ENCODE results near the gene TMEM181. TPM values are rescaled to one million over a fixed set of nuclear protein-coding genes. Genes with fewer than 3 reads are reported as not detected.

Gene TMEM181
- total RNA-seq, 2 donors from 2014 or later = 21.2 to 21.8 TPM

DNA sequence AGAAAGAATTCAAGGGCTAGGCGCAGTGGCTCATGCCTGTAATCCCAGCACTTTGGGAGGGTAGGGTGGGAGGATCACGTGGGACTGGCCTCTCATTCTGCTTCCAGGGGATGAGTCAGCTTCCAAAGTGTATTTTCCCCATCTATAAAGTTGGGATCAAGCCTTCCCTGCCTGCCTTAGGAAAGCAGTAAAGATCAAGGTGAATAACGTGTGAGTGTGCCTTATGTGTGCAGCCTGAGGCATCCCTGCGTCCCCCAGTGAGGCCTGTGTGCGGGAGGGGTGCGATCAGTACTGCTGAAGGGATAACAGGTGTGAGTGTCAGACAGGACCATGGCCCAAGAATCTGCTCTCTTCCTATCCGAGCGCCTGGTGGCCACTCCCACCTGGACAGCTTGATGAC, 26.8 kb downstream of the TMEM181 start:
- Histone ChIP-seq H3K36me3 (ENCODE audit: control insufficient read depth, insufficient read depth, low read length) (peaks cover 76% of the 10 kb centered on the region), H3K4me1 (ENCODE audit: control insufficient read depth, insufficient read depth, low read length) (no peaks in the 10 kb centered on the region), H3K4me3 (ENCODE audit: low read length) (no peak overlapping the region), H3K27me3 (ENCODE audit: control insufficient read depth, insufficient read depth, low read length, poor library complexity, severe bottlenecking) (no peaks in the 10 kb centered on the region), H3K9ac (ENCODE audit: extremely low read depth, low read length, poor library complexity, severe bottlenecking) (no peak overlapping the region), H3K9me3 (ENCODE audit: control insufficient read depth, low read length) (peaks cover 7% of the 10 kb centered on the region), H3K27ac (ENCODE audit: low read depth, low read length) (no peak overlapping the region)
- DNase-seq = no peak
- H3K36me3 Mint-ChIP-seq (ENCODE audit: low read depth) = peaks cover 89% of the 10 kb centered on the region
- TF ChIP-seq, protein P1, sequence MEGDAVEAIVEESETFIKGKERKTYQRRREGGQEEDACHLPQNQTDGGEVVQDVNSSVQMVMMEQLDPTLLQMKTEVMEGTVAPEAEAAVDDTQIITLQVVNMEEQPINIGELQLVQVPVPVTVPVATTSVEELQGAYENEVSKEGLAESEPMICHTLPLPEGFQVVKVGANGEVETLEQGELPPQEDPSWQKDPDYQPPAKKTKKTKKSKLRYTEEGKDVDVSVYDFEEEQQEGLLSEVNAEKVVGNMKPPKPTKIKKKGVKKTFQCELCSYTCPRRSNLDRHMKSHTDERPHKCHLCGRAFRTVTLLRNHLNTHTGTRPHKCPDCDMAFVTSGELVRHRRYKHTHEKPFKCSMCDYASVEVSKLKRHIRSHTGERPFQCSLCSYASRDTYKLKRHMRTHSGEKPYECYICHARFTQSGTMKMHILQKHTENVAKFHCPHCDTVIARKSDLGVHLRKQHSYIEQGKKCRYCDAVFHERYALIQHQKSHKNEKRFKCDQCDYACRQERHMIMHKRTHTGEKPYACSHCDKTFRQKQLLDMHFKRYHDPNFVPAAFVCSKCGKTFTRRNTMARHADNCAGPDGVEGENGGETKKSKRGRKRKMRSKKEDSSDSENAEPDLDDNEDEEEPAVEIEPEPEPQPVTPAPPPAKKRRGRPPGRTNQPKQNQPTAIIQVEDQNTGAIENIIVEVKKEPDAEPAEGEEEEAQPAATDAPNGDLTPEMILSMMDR (conservative IDR thresholded peaks at IDR 0.05) = no peak
- H3K4me3 Mint-ChIP-seq = no peak overlapping the region
- no peak overlapping the region for H3K27ac Mint-ChIP-seq
- peaks cover 4% of the 10 kb centered on the region for H3K4me1 Mint-ChIP-seq
- no peaks in the 10 kb centered on the region for H3K9me3 Mint-ChIP-seq
- 95 to 97% methylated on average over 6 to 8 of the region's 8 CpGs for WGBS, 2 experiments (ENCODE audit: insufficient coverage in 1 of 2, insufficient read length in 1 of 2)
- no peaks in the 10 kb centered on the region for H3K27me3 Mint-ChIP-seq (ENCODE audit: insufficient read depth)

DNA sequence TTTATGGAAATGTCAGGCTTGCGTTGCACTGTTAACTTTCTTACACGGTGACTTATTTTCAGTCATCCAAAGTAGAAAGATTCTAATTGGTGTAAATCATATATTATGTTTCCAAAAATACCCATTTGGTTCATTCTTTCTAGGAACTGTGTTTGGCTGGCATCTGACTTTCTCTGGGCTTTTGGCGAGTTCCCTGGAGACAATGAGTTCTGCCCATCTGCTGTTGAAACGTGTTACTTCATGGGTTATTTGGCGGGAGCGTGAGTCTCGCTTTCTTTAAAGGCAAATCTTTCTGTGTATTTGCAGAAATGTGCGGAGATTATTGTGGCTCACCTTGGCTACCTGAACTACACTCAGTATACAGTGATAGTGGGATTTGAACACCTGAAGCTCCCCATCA, 29.5 kb downstream of the TMEM181 start:
- no peak overlapping the region for H3K9ac ChIP-seq (ENCODE audit: extremely low read depth, low read length, poor library complexity, severe bottlenecking)
- no peaks in the 10 kb centered on the region for H3K4me1 ChIP-seq (ENCODE audit: control insufficient read depth, insufficient read depth, low read length)
- no peak overlapping the region for H3K27ac ChIP-seq (ENCODE audit: low read depth, low read length)
- no peak for DNase-seq
- Mint-ChIP-seq H3K27ac (no peak overlapping the region), H3K36me3 (ENCODE audit: low read depth) (peaks cover 82% of the 10 kb centered on the region), H3K4me1 (peaks cover under 1% of the 10 kb centered on the region), H3K27me3 (ENCODE audit: insufficient read depth) (no peaks in the 10 kb centered on the region), H3K9me3 (no peaks in the 10 kb centered on the region), H3K4me3 (no peak overlapping the region)
- H3K27me3 ChIP-seq (ENCODE audit: control insufficient read depth, insufficient read depth, low read length, poor library complexity, severe bottlenecking) = no peaks in the 10 kb centered on the region
- peaks cover 86% of the 10 kb centered on the region for H3K36me3 ChIP-seq (ENCODE audit: control insufficient read depth, insufficient read depth, low read length)
- TF ChIP-seq, protein P1 (conservative IDR thresholded peaks at IDR 0.05) = no peak
- H3K4me3 ChIP-seq (ENCODE audit: low read length) = no peak overlapping the region
- H3K9me3 ChIP-seq (ENCODE audit: control insufficient read depth, low read length) = peaks cover 7% of the 10 kb centered on the region
- WGBS, 2 experiments (ENCODE audit: insufficient coverage in 1 of 2, insufficient read length in 1 of 2) = 93 to 95% methylated on average over 6 to 8 of the region's 8 CpGs

DNA sequence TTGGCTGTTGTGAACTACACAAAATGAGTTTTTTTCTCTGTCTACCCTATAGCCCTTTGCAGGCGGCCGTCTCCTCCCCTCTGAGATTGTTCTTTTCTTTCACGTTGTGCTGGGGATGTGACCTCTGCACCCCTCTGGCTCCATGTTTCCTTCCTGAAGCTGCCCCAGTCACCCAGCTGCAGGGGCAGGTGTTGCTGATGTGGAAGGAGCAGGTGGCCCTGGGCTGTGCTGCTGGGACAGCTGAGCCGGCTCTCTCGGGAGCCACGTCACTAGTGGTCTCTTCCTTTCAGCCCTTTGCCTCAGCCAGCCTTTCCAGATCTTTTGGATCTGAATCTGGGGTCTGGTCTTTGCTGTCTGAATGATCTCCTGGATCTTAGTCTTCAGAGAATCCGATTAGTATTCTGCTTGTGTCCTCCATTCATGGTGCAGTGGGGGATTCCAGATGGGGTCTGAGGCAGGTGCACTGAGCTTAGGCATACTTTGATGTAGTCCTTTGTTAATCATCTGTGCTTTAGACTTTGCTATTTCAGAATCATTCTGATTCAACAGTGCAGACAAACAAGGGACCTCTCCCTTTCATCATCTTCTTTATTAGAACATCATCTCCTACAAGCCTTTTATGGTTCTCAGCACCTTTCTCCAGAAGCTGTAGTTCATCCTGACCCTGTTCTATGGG, 31.4 kb downstream of the TMEM181 start:
- peaks cover 86% of the 10 kb centered on the region for H3K36me3 ChIP-seq (ENCODE audit: control insufficient read depth, insufficient read depth, low read length)
- H3K9me3 Mint-ChIP-seq = no peaks in the 10 kb centered on the region
- peak overlapping the region; percentile 68 for H3K27ac ChIP-seq (ENCODE audit: low read depth, low read length)
- H3K27me3 ChIP-seq (ENCODE audit: control insufficient read depth, insufficient read depth, low read length, poor library complexity, severe bottlenecking) = no peaks in the 10 kb centered on the region
- H3K4me1 Mint-ChIP-seq = no peaks in the 10 kb centered on the region
- H3K27ac Mint-ChIP-seq = no peak overlapping the region
- TF ChIP-seq, protein P1 (conservative IDR thresholded peaks at IDR 0.05) = no peak
- no peak for DNase-seq
- no peak overlapping the region for H3K4me3 Mint-ChIP-seq
- H3K4me1 ChIP-seq (ENCODE audit: control insufficient read depth, insufficient read depth, low read length) = no peaks in the 10 kb centered on the region
- peaks cover 81% of the 10 kb centered on the region for H3K36me3 Mint-ChIP-seq (ENCODE audit: low read depth)
- no peaks in the 10 kb centered on the region for H3K27me3 Mint-ChIP-seq (ENCODE audit: insufficient read depth)
- 92 to 95% methylated on average over 4 to 7 of the region's 7 CpGs for WGBS, 2 experiments (ENCODE audit: insufficient coverage in 1 of 2, insufficient read length in 1 of 2)
- no peak overlapping the region for H3K4me3 ChIP-seq (ENCODE audit: low read length)
- H3K9ac ChIP-seq (ENCODE audit: extremely low read depth, low read length, poor library complexity, severe bottlenecking) = no peak overlapping the region
- H3K9me3 ChIP-seq (ENCODE audit: control insufficient read depth, low read length) = peaks cover 3% of the 10 kb centered on the region

Measured in endodermal cell (in vitro differentiated cells).